IPS-11a (cell line): ENCODE measurements around the gene GBF1.

ENCODE experiments used
- H3K4me3 ChIP-seq: one replicate; pipeline ENCODE4 v1.5.1; 2013; ENCODE audit warnings: low read depth, low read length, control low read depth

GBF1 gene

DNA sequence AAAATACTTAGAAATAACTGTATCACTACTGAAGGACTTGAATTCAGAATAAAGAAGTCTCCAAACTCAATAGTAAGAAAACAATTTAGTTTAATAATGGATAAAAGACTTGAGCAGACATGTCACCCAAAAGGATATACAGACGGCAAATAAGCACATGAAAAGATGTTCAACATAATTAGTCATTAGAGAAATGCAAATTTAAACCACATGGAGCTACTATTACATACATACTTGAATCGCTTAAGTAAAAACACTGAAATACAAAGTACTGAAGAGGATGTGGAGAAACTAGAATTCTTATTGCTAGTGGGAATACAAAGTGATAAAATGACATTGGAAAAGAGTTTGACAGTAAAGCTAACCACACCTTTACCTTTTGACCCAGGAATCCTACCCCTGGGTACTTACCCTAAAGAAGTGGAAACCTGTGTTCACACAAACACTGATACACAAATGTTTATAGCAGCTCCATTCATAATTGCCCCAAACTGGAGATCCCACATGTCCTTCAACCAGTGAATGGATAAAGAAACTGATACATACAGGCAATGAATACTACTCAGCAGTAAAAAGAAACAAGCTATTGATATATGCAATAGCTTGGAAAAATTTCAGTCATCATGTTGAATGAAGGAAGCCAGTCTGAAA lies 95.8 kb downstream of the GBF1 start:
- no peak overlapping the region for H3K4me3 ChIP-seq

GRCh38 chr10:102342458-102342857 lies 97.1 kb downstream of the GBF1 start:
- H3K4me3 ChIP-seq = no peak overlapping the region

DNA sequence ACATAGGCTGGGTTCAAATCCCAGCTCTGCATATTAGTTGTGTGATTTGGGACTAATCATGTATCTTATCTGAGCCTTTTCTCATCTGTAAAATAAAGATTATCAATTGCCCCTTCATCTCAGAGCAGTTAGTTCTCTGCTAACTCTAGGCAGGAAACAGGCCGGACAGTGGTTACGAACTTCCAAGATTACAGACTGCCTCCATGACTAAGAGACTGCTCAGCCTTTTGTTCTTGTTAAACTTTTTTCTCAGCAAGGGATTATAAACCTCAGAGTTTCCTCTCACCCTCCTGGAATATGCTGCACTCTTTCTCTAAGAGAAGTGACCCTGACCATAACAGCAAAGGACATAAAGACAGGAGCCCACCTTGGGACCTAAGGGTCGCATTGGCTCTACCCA lies 97.6 kb downstream of the GBF1 start:
- H3K4me3 ChIP-seq = no peak overlapping the region

- H3K4me3 ChIP-seq = no peak overlapping the region
Observed at GRCh38 chr10:102344067-102344466, 98.7 kb downstream of the GBF1 start.

DNA sequence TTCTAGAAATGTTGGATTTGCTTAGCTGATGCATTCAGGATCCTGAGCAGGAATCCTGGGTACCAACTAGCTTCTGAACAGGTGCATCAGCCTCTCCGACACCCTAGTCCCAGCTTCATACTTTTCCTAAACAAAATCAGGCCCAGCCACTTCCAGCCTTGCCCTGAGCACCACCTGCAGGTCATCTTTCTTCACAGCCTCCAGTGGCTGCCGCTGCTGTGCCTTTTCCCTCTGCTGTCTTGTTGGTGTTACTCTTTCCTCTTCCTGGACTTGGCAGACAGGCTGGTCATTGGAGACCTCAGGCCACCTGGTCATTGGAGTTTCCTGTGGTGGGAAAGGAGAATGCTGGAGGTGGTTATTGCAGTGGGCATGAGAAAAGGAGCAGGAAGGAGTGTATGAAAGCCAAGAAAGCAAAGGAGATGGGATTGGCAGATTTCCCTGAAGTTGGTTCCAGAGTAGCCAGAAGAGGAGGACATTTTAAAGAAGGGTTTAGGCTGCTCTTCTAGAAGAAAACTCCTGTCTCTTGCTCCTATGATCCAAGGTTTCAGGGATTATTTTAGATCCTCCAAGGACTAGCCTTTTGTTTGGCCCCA lies 102.0 kb downstream of the GBF1 start:
- no peak overlapping the region for H3K4me3 ChIP-seq

DNA sequence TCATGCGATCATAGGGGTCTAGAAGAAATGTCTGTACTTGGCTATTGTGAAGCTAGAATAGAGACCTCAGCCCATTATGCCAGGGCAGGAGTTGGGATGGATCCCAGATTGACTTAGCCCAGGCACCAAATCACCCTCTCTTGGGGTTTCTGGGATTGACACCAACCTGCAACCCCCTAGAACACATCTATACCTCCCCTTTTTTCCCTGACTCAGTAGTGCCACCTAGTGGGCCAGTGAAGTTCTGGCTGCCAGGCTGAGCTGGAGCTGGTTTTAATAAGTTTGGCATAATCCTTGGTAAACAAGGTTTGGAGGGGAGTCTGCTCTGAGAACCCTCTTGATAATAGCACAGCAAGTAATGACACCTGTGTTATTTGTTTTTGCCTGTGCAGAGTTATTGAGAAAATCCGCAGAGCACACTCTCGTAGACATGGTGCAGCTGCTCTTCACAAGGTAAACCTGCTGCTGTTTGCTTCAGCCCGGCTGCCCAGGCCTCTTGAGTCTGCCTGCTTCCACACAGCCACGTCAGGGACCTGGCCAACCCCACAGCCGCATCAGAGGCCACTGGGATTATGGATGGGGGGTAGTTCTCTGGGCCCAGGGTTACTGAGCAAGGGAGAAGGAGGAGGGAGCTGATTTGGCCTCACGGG lies 106.9 kb downstream of the GBF1 start:
- no peak overlapping the region for H3K4me3 ChIP-seq

GRCh38 chr10:102354451-102354850 lies 109.1 kb downstream of the GBF1 start:
- H3K4me3 ChIP-seq = no peak overlapping the region

GRCh38 chr10:102358712-102359382 lies 113.5 kb downstream of the GBF1 start:
- no peak overlapping the region for H3K4me3 ChIP-seq

DNA sequence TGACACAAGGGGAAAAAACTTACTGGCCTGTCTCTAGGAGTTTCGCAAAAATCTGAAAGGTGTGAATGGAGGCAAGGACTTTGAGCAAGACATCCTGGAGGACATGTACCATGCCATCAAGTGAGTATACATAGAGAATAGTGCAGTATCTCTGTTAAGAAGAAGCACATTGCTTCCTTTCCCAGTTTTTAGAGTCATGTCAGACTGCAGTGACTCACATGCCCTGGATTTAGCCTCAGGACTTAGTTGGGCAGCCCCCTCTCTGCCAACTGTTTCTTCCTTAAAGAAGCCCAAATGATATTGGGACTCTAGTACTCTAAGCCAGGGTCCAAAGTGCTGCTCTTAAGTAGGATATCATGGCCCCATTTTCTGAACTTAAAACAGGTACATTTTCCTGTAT lies 122.1 kb downstream of the GBF1 start:
- no peak overlapping the region for H3K4me3 ChIP-seq

DNA sequence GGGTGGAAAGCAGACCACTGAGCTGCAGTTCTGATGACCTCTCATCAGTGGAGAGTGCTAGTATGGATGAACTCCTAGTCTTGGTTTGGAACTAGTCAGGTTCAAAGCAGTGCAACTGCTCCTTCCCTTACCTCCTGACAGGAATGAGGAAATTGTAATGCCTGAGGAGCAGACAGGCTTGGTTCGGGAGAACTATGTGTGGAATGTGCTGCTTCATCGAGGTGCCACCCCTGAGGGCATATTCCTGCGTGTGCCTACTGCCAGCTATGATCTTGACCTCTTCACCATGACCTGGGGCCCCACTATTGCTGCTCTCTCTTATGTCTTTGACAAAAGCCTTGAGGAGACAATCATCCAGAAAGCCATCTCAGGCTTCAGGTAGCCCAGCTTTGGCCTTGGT lies 122.7 kb downstream of the GBF1 start:
- no peak overlapping the region for H3K4me3 ChIP-seq

- no peak overlapping the region for H3K4me3 ChIP-seq
Observed at GRCh38 chr10:102371295-102371694, 126.0 kb downstream of the GBF1 start.

DNA sequence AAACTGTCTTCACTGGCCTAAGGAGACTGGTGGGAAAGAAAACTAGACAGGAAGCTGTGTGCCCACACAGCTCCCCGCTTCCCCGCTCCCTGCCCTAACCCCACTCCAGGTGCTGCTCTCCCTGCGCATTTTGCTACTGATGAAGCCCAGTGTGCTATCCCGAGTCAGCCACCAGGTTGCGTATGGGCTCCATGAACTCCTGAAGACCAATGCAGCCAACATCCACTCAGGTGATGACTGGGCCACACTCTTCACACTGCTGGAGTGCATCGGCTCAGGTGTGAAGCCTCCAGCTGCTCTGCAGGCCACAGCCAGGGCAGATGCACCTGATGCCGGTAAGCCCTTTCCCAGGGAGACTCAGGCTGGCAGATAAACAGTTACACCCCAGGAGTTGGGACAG lies 129.9 kb downstream of the GBF1 start:
- H3K4me3 ChIP-seq = no peak overlapping the region

DNA sequence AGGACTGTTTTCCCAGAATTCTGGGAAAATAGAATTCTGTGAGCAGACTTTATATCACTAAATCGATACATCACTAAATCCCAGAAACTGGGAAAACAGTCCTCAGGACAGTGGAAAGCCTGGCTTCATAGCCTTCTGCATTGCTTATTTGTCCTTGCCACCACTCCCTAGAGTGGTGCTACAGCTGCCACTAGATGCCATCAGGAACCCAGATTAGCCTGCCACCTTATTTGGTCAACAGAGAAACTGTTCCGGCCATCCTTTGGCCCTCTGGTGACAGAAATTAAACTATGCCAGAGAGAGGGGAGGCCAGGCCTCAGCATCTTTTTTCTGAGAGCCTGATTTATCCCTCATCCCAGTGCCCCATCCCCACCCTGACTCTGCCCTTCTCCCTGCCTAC lies 130.5 kb downstream of the GBF1 start:
- no peak overlapping the region for H3K4me3 ChIP-seq

GRCh38 chr10:102376901-102377300 lies 131.6 kb downstream of the GBF1 start:
- no peak overlapping the region for H3K4me3 ChIP-seq

DNA sequence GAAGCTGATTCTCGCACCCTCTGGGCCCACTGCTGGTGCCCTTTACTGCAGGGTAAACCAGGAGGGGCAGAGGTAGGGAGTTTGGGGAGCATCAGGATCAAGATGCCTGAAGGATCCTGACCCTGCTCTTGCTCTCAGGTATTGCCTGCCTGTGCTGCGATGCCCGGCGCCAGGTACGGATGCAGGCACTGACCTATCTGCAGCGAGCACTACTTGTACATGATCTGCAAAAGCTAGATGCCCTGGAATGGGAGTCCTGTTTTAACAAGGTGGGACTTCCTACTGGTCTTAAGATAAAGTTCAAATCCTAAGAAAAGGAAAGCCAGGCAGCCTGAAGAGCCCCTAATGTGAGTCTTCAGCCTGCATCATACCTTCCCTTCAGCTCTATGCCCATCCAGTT lies 134.1 kb downstream of the GBF1 start:
- no peak overlapping the region for H3K4me3 ChIP-seq

DNA sequence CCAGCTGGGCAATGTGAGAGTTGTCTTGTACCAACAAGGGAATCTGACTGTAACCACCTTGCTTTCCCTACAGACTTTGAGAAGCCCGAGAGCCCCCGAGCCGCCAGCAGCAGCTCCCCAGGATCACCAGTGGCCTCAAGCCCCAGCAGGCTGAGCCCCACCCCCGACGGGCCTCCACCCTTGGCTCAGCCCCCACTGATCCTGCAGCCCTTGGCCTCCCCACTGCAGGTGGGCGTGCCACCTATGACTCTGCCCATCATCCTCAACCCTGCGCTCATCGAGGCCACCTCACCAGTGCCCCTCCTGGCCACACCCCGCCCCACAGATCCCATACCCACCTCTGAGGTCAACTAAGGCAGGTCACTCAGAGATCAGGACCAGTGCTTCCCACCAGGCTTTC lies 136.7 kb downstream of the GBF1 start:
- H3K4me3 ChIP-seq = no peak overlapping the region

GRCh38 chr10:102382871-102383270 lies 137.5 kb downstream of the GBF1 start:
- no peak overlapping the region for H3K4me3 ChIP-seq

- H3K4me3 ChIP-seq = no peak overlapping the region
Observed at GRCh38 chr10:102384053-102384452, 138.7 kb downstream of the GBF1 start.

DNA sequence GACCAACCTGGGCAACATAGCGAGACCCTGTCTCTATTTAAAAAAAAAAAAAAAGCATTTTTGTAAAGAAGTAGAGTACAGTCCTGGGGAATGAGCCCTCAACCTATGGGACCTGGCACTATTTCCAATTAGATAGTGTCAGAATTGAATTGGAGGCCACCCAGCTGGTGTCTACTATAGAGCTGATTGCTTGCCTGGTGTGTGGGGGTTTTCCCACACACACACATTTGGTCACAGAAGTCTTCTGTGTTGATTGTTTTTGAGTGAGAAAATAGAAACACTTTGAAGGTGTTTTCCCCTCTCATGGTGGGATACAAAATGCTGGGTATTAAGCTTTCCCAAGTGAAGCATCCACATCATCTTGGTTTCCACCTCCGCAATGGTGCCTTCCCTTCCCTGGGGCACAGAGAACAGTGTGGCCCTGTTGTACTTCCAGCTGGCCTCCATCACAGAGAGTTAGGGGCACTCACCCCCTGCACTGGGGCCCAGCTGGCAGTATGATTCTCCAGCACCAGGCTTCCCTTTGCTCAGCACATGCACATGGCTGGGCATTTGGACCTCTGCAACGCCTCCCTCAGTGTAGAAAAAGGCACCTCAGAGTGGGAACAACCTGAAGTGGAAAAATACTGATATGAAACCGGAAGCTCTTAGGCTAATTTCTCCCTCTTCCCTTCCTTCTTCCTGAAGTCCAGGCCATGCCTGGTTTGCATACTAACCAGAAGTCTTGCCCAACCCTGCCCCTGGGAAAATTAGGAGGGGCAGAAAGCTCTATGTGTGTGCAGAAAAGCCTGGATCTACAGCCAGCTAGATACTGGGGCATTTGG lies 139.5 kb downstream of the GBF1 start:
- no peak overlapping the region for H3K4me3 ChIP-seq

DNA sequence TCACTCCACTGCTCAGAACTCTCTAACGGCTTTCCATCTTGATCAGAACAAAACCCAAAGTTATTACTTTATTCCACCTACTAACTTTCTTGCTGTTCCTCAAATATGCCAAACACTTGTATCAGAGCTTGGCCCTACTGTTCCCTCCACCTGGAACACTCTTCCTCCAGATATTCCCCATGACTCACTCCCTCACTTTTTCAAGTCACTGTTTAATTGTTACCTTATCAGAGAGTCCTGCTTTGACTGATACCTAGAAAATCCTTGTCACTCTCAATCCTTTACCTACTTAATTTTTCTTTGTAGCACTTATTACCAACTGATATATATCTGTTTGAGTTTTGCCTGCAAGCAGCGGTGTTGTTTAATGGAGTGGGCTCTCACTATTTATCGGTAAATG lies 144.6 kb downstream of the GBF1 start:
- H3K4me3 ChIP-seq = no peak overlapping the region

GRCh38 chr10:102392306-102392705 lies 147.0 kb downstream of the GBF1 start:
- H3K4me3 ChIP-seq = no peak overlapping the region
